ENCODE results near the gene ZNF140. TPM values are rescaled to one million over a fixed set of nuclear protein-coding genes. Genes with fewer than 3 reads are reported as not detected.
A peak's percentile ranks its signal among the peaks of the same experiment; 100 is the strongest.

ZNF140 gene
- polyA plus RNA-seq, 3 donors = 6.2 to 11.8 (median 6.3) TPM

- H3K27ac Mint-ChIP-seq = no peak overlapping the region
- DNase-seq = no peak
- Histone ChIP-seq H3K4me2 (replicated peaks; ENCODE audit: extremely low read depth, low read length, poor library complexity, severe bottlenecking) (no peak overlapping the region), H3K79me2 (ENCODE audit: insufficient read depth, low read length) (no peaks in the 10 kb centered on the region), H2AFZ (ENCODE audit: insufficient read depth, low read depth, low read length, poor library complexity, severe bottlenecking) (no peak overlapping the region), H3K9ac (ENCODE audit: insufficient read depth, low read length, poor library complexity, severe bottlenecking) (no peak overlapping the region), H3K27me3 (ENCODE audit: control insufficient read depth in 2 of 2, insufficient read depth in 2 of 2, low read length in 2 of 2) (no peaks in the 10 kb centered on the region), H3K27ac (ENCODE audit: low read depth in 1 of 2, low read length in 2 of 2) (no peak overlapping the region), H3K36me3 (replicated peaks in 1 of 2; ENCODE audit: control insufficient read depth in 1 of 2, insufficient read depth in 2 of 2, low read length in 2 of 2) (peaks cover 21 to 70% of the 10 kb centered on the region in 2 donors), H4K20me1 (ENCODE audit: insufficient read depth, low read length) (no peaks in the 10 kb centered on the region), H3K9me3 (replicated peaks in 1 of 2; ENCODE audit: control insufficient read depth in 1 of 2, insufficient read depth in 1 of 2, low read length in 2 of 2) (peaks cover 52 to 100% of the 10 kb centered on the region in 2 donors), H3K4me1 (ENCODE audit: control insufficient read depth in 1 of 2, insufficient read depth in 2 of 2, low read length in 2 of 2) (no peaks in the 10 kb centered on the region), H3K4me3 (replicated peaks in 1 of 3; ENCODE audit: low read depth in 2 of 3, low read length in 3 of 3) (peak overlapping the region in 1 of 3 experiments; percentile 53)
- no peak for TF ChIP-seq CTCF (IDR thresholded peaks at IDR 0.05)
- H3K4me1 Mint-ChIP-seq = no peaks in the 10 kb centered on the region
- H3K36me3 Mint-ChIP-seq = peaks cover 36 to 43% of the 10 kb centered on the region in 2 donors
- H3K9me3 Mint-ChIP-seq = peaks cover 47 to 97% (median 90%) of the 10 kb centered on the region in 7 donors
- H3K27me3 Mint-ChIP-seq (ENCODE audit: low read depth in 3 of 3) = peaks cover 0 to 2% (median 2%) of the 10 kb centered on the region in 3 donors
- H3K4me3 Mint-ChIP-seq = no peak overlapping the region
- no CpG with 5 or more reads among the region's 5 CpGs for WGBS (ENCODE audit: insufficient coverage)
- intact Hi-C loops (cut with micrococcal nuclease) = no loop called here
Measured at GRCh38 chr12:133106253-133106652, 25.5 kb downstream of the ZNF140 start.

- H3K27ac Mint-ChIP-seq = no peak overlapping the region
- Histone ChIP-seq H3K4me3 (replicated peaks in 1 of 3; ENCODE audit: low read depth in 2 of 3, low read length in 3 of 3) (peak overlapping the region in 1 of 3 experiments; percentile 53), H3K27ac (ENCODE audit: low read depth in 1 of 2, low read length in 2 of 2) (no peak overlapping the region), H3K4me2 (replicated peaks; ENCODE audit: extremely low read depth, low read length, poor library complexity, severe bottlenecking) (no peak overlapping the region), H3K9ac (ENCODE audit: insufficient read depth, low read length, poor library complexity, severe bottlenecking) (no peak overlapping the region), H4K20me1 (ENCODE audit: insufficient read depth, low read length) (no peaks in the 10 kb centered on the region), H2AFZ (ENCODE audit: insufficient read depth, low read depth, low read length, poor library complexity, severe bottlenecking) (no peak overlapping the region), H3K79me2 (ENCODE audit: insufficient read depth, low read length) (no peaks in the 10 kb centered on the region), H3K36me3 (replicated peaks in 1 of 2; ENCODE audit: control insufficient read depth in 1 of 2, insufficient read depth in 2 of 2, low read length in 2 of 2) (peaks cover 16 to 61% of the 10 kb centered on the region in 2 donors), H3K27me3 (ENCODE audit: control insufficient read depth in 2 of 2, insufficient read depth in 2 of 2, low read length in 2 of 2) (no peaks in the 10 kb centered on the region), H3K9me3 (replicated peaks in 1 of 2; ENCODE audit: control insufficient read depth in 1 of 2, insufficient read depth in 1 of 2, low read length in 2 of 2) (peaks cover 52 to 99% of the 10 kb centered on the region in 2 donors), H3K4me1 (ENCODE audit: control insufficient read depth in 1 of 2, insufficient read depth in 2 of 2, low read length in 2 of 2) (no peaks in the 10 kb centered on the region)
- peaks cover 29 to 34% of the 10 kb centered on the region in 2 donors for H3K36me3 Mint-ChIP-seq
- intact Hi-C loops (cut with micrococcal nuclease) = no loop called here
- peaks cover 0 to 2% (median 2%) of the 10 kb centered on the region in 3 donors for H3K27me3 Mint-ChIP-seq (ENCODE audit: low read depth in 3 of 3)
- whole genome bisulfite sequencing (ENCODE audit: insufficient coverage) = no CpG with 5 or more reads among the region's 1 CpG
- DNase-seq = no peak
- peaks cover 44 to 96% (median 87%) of the 10 kb centered on the region in 7 donors for H3K9me3 Mint-ChIP-seq
- TF ChIP-seq CTCF (IDR thresholded peaks at IDR 0.05) = no peak
- H3K4me3 Mint-ChIP-seq = no peak overlapping the region
- H3K4me1 Mint-ChIP-seq = no peaks in the 10 kb centered on the region
Measured at GRCh38 chr12:133107121-133107520, 26.4 kb downstream of the ZNF140 start.

Measured in CD14-positive monocyte (primary cell).